SK-N-SH treated with all-trans-retinoic acid at 6 μM for 48 hours (cell line): ENCODE data around the gene LRBA.

Experiments used
- ATAC-seq: fragments of 200-7000 bp; cut with Tn5 transposase; 3 replicates; pipeline ENCODE4 v1.9.1; 2020; ENCODE audit warnings: mild to moderate bottlenecking, moderate library complexity
- ARNTL ChIP-seq: fragments of 450-650 bp; formaldehyde crosslinking; IDR thresholded peaks from 2 replicates; pipeline ENCODE4 v1.5.0; 2020; ENCODE audit warnings: low read depth, mild to moderate bottlenecking, moderate library complexity, borderline replicate concordance
- BACH2 ChIP-seq: fragments of 250-450 bp; sonication (Bioruptor Pico); IDR thresholded peaks from 2 replicates; pipeline ENCODE4 v1.9.0; 2021; ENCODE audit warnings: mild to moderate bottlenecking, borderline replicate concordance
- CREB5 ChIP-seq: fragments of 250-450 bp; sonication (Bioruptor Pico); IDR thresholded peaks from 2 replicates; pipeline ENCODE4 v1.5.1; 2020; ENCODE audit warnings: low read depth, mild to moderate bottlenecking, moderate library complexity
- CSRNP3 ChIP-seq: fragments of 250-450 bp; sonication (Bioruptor Pico); IDR thresholded peaks from 2 replicates; pipeline ENCODE4 v1.5.1; 2021; ENCODE audit warnings: mild to moderate bottlenecking, moderate library complexity
- ESRRG ChIP-seq: fragments of 250-450 bp; sonication (Bioruptor Pico); IDR thresholded peaks from 2 replicates; pipeline ENCODE4 v1.6.1; 2021; ENCODE audit warnings: mild to moderate bottlenecking
- ISL1 ChIP-seq: fragments of 250-450 bp; sonication (Bioruptor Pico); IDR thresholded peaks from 2 replicates; pipeline ENCODE4 v2.1.2; 2022; ENCODE audit warnings: mild to moderate bottlenecking, moderate library complexity
- PATZ1 ChIP-seq: fragments of 250-450 bp; sonication (Bioruptor Pico); IDR thresholded peaks from 2 replicates; pipeline ENCODE4 v1.8.0; 2020; ENCODE audit warnings: mild to moderate bottlenecking, moderate library complexity, borderline replicate concordance
- POU6F1 ChIP-seq: fragments of 250-450 bp; sonication (Bioruptor Pico); IDR thresholded peaks from 2 replicates; pipeline ENCODE4 v1.8.0; 2021; ENCODE audit warnings: low read depth, mild to moderate bottlenecking, moderate library complexity, borderline replicate concordance
- PPARA ChIP-seq: fragments of 250-450 bp; sonication (Bioruptor Pico); IDR thresholded peaks from 2 replicates; pipeline ENCODE4 v1.5.0; 2020; ENCODE audit warnings: mild to moderate bottlenecking, borderline replicate concordance
- RARB ChIP-seq: fragments of 250-450 bp; sonication (Bioruptor Pico); IDR thresholded peaks from 2 replicates; pipeline ENCODE4 v1.8.0; 2021; ENCODE audit warnings: mild to moderate bottlenecking, moderate library complexity
- SNAI2 ChIP-seq: fragments of 250-450 bp; sonication (Bioruptor Pico); IDR thresholded peaks from 2 replicates; pipeline ENCODE4 v1.5.0; 2020; ENCODE audit warnings: mild to moderate bottlenecking, moderate library complexity
- TCF4 ChIP-seq: fragments of 250-450 bp; sonication (Bioruptor Pico); IDR thresholded peaks from 2 replicates; pipeline ENCODE4 v1.8.0; 2021; ENCODE audit warnings: mild to moderate bottlenecking, moderate library complexity, borderline replicate concordance
- TOX ChIP-seq: fragments of 250-450 bp; sonication (Bioruptor Pico); IDR thresholded peaks from 2 replicates; pipeline ENCODE4 v1.8.0; 2021; ENCODE audit warnings: mild to moderate bottlenecking, moderate library complexity, borderline replicate concordance
- TSHZ2 ChIP-seq: fragments of 250-450 bp; sonication (Bioruptor Pico); IDR thresholded peaks from 2 replicates; pipeline ENCODE4 v1.5.0; 2020; ENCODE audit warnings: mild to moderate bottlenecking, moderate library complexity
- ZFP3 ChIP-seq: fragments of 250-450 bp; sonication (Bioruptor Pico); IDR thresholded peaks from 2 replicates; pipeline ENCODE4 v1.5.0; 2020; ENCODE audit warnings: mild to moderate bottlenecking, moderate library complexity
- ZNF565 ChIP-seq: fragments of 450-650 bp; formaldehyde crosslinking; conservative IDR thresholded peaks from 2 replicates; pipeline ENCODE4 v1.5.0; 2020; ENCODE audit warnings: low read depth, mild to moderate bottlenecking, moderate library complexity
- ZNF70 ChIP-seq: fragments of 450-650 bp; formaldehyde crosslinking; IDR thresholded peaks from 2 replicates; pipeline ENCODE4 v1.5.0; 2020; ENCODE audit warnings: mild to moderate bottlenecking, moderate library complexity
- ZNF8 ChIP-seq: fragments of 450-650 bp; formaldehyde crosslinking; IDR thresholded peaks from 2 replicates; pipeline ENCODE4 v1.5.0; 2020; ENCODE audit warnings: mild to moderate bottlenecking, moderate library complexity

Gene LRBA

GRCh38 chr4:150415213-150415612, 599.9 kb downstream of the LRBA start:
- TF ChIP-seq ZFP3 (CRISPR knock-in tag) = no peak
- no peak for TF ChIP-seq PPARA (CRISPR knock-in tag)
- TF ChIP-seq ARNTL (CRISPR knock-in tag) = no peak
- TF ChIP-seq ZNF8 (CRISPR knock-in tag) = no peak
- no peak for ATAC-seq

- ATAC-seq = peak; percentile 93
- peak; percentile 77; the same call in 1 of the 2 replicates for TF ChIP-seq TSHZ2
- no peak for TF ChIP-seq RARB
- peak; percentile 89 for TF ChIP-seq TCF4 (CRISPR knock-in tag)
These were observed 603.6 kb downstream of the LRBA start for GRCh38 chr4:150411520-150411919.

GRCh38 chr4:150402871-150403272, 612.2 kb downstream of the LRBA start:
- peak; percentile 65; the same call in 1 of the 2 replicates for TF ChIP-seq SNAI2 (CRISPR knock-in tag)
- no peak for TF ChIP-seq PATZ1 (CRISPR knock-in tag)
- ATAC-seq = peak; percentile 34; the same call in 2 of the 3 replicates

- TF ChIP-seq TCF4 (CRISPR knock-in tag) = no peak
- no peak for TF ChIP-seq CREB5 (CRISPR knock-in tag)
- no peak for TF ChIP-seq ISL1
- TF ChIP-seq ZFP3 (CRISPR knock-in tag) = no peak
- TF ChIP-seq ZNF565 (CRISPR knock-in tag) = no peak
- no peak for TF ChIP-seq ZNF70
- TF ChIP-seq RARB = no peak
- TF ChIP-seq CSRNP3 (CRISPR knock-in tag) = no peak
- TF ChIP-seq ZNF8 (CRISPR knock-in tag) = no peak
- TF ChIP-seq SNAI2 (CRISPR knock-in tag) = no peak
- no peak for TF ChIP-seq TOX (CRISPR knock-in tag)
- no peak for TF ChIP-seq POU6F1 (CRISPR knock-in tag)
- ATAC-seq = no peak
These were observed 613.9 kb downstream of the LRBA start for GRCh38 chr4:150401083-150401687.

- no peak for ATAC-seq
- TF ChIP-seq PATZ1 (CRISPR knock-in tag) = no peak
- no peak for TF ChIP-seq POU6F1 (CRISPR knock-in tag)
- no peak for TF ChIP-seq ARNTL (CRISPR knock-in tag)
- TF ChIP-seq CSRNP3 (CRISPR knock-in tag) = no peak
- TF ChIP-seq ISL1 = no peak
- TF ChIP-seq ZFP3 (CRISPR knock-in tag) = no peak
- TF ChIP-seq BACH2 (CRISPR knock-in tag) = no peak
- TF ChIP-seq SNAI2 (CRISPR knock-in tag) = no peak
- TF ChIP-seq TOX (CRISPR knock-in tag) = no peak
- no peak for TF ChIP-seq ESRRG (CRISPR knock-in tag)
These were observed 619.2 kb downstream of the LRBA start for GRCh38 chr4:150395872-150396271.
